D721Med (cell line): ENCODE measurements around the gene HMBS.

Source experiments
- DNase-seq: peaks from one replicate; pipeline ENCODE4 v3.0.0; 2011; ENCODE audit warnings: low spot score; ENCODE audit not compliant: insufficient read length
- FAIRE-seq: peaks from 2 replicates; lab custom pipeline; 2011; peaks lifted over from hg19 to GRCh38; lab: Jason Lieb, UNC
- TF ChIP-seq, protein P1 (sequence below): IDR thresholded peaks from 2 replicates; pipeline ENCODE4 v1.5.1; 2012; ENCODE audit warnings: mild to moderate bottlenecking, control low read depth; ENCODE audit not compliant: insufficient read depth; ENCODE audit errors: missing control alignments

The HMBS gene

GRCh38 chr11:119103793-119104192, 19.1 kb downstream of the HMBS start:
- no peak for FAIRE-seq
- TF ChIP-seq, protein P1, sequence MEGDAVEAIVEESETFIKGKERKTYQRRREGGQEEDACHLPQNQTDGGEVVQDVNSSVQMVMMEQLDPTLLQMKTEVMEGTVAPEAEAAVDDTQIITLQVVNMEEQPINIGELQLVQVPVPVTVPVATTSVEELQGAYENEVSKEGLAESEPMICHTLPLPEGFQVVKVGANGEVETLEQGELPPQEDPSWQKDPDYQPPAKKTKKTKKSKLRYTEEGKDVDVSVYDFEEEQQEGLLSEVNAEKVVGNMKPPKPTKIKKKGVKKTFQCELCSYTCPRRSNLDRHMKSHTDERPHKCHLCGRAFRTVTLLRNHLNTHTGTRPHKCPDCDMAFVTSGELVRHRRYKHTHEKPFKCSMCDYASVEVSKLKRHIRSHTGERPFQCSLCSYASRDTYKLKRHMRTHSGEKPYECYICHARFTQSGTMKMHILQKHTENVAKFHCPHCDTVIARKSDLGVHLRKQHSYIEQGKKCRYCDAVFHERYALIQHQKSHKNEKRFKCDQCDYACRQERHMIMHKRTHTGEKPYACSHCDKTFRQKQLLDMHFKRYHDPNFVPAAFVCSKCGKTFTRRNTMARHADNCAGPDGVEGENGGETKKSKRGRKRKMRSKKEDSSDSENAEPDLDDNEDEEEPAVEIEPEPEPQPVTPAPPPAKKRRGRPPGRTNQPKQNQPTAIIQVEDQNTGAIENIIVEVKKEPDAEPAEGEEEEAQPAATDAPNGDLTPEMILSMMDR, result peak; percentile 42
- DNase-seq, result no peak

DNA sequence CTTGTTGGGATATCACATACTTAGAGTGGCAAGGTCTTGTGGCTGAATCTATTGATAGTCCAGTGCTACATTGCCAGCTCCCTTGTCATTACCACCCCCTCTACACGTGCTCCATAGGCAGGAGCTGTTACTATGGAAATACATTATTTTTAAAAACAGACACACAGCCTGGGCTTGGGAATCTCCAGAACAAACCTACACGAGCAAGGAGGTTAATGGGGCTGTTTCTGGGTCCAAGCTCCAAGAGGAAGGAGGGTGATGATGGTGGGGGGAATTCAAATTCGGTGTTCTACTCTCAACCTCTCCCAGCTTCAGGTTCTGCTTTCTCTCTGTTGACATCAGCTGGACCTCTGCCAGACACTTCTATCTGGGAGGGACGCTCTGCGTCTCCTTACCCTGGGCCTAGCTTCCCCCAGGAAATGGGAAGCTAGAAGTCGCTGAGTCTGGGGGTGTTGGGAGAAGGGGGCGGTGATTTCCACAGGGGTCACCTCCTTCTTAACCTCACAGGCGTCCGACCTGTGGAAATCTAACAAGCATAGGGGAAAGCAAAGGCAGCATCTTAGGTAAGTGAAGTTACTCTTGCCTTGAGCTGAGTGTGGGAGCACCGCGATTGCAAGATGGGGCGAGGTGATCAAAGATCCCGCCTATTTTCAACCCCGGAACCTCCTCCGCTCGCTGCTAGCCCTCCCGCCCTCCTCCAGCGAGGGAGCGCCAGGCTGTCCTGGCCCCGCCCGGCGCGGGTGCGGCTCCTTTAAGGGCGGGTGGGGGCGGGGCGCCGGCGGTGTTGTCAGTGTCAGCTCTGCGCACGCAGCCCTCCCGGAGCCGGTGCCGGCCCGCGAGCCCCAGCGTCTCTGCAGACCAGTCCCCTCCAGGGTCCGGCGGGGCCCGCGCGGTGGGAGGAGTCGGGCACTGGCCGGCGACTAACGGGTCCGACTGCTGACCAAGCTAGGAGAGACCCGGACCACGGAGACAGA, 22.2 kb downstream of the HMBS start, which contains the start of gene C2CD2L:
Gene C2CD2L, plus strand, starts transcription at position 781 of the 974 bp plus-strand sequence. CDS start 398 bp downstream, outside the sequence.
- DNase-seq (peak; percentile 93), FAIRE-seq (no peak)
- TF ChIP-seq, protein P1, result no peak

GRCh38 chr11:119107538-119108145, 23.0 kb downstream of the HMBS start:
- FAIRE-seq, result no peak
- TF ChIP-seq, protein P1, result no peak
- DNase-seq, result no peak

GRCh38 chr11:119108146-119108856, 23.6 kb downstream of the HMBS start:
- peak; percentile 63 for DNase-seq
- TF ChIP-seq, protein P1, result no peak
- FAIRE-seq, result no peak

- DNase-seq, result no peak
- no peak for FAIRE-seq
Measured at GRCh38 chr11:119108857-119109221, 24.2 kb downstream of the HMBS start.

DNA sequence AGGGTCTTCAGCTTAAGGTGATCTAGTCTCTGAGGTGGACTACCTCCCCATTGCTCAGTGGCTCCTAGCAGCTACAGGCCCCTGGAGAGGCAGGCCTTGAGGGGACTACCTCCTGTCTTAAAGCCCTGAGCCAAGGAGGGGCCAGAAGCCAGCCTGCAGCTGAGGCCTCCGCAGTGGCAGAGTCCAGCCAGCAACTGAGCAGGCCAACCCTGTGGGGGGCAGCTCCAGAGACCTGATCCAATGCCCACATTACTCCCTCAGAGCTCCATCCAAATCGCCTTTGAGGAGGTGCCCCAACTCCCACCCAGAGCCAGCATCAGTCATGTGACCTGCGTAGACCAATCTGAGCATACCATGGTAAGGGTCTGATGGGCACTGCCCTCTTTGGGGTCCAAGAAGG, 25.2 kb downstream of the HMBS start:
- FAIRE-seq (no peak), DNase-seq (no peak)
- TF ChIP-seq, protein P1, result no peak

More at GRCh38 chr11:119108857-119109221, 24.2 kb downstream of the HMBS start:
- TF ChIP-seq, protein P1, result no peak
